Stimulated activated CD8-positive, alpha-beta memory T cell treated with anti-CD3 and anti-CD28 coated beads, Interleukin-7, amount 100 ng/mL, for 4 hours (primary cell): ENCODE measurements around the gene SYCP1.
"Not testable (repeated sequence)": the region's sequence is repeated elsewhere in the genome, so short reads cannot be mapped to it uniquely, and the experiment has no call there.

Experiments
- DNase-seq, 2 donors: peaks; one replicate each; pipeline ENCODE4 v3.0.0-alpha.2; 2020; ENCODE audit warnings: low read depth in 2 of 2

SYCP1 gene, protein sequence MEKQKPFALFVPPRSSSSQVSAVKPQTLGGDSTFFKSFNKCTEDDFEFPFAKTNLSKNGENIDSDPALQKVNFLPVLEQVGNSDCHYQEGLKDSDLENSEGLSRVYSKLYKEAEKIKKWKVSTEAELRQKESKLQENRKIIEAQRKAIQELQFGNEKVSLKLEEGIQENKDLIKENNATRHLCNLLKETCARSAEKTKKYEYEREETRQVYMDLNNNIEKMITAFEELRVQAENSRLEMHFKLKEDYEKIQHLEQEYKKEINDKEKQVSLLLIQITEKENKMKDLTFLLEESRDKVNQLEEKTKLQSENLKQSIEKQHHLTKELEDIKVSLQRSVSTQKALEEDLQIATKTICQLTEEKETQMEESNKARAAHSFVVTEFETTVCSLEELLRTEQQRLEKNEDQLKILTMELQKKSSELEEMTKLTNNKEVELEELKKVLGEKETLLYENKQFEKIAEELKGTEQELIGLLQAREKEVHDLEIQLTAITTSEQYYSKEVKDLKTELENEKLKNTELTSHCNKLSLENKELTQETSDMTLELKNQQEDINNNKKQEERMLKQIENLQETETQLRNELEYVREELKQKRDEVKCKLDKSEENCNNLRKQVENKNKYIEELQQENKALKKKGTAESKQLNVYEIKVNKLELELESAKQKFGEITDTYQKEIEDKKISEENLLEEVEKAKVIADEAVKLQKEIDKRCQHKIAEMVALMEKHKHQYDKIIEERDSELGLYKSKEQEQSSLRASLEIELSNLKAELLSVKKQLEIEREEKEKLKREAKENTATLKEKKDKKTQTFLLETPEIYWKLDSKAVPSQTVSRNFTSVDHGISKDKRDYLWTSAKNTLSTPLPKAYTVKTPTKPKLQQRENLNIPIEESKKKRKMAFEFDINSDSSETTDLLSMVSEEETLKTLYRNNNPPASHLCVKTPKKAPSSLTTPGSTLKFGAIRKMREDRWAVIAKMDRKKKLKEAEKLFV

DNA sequence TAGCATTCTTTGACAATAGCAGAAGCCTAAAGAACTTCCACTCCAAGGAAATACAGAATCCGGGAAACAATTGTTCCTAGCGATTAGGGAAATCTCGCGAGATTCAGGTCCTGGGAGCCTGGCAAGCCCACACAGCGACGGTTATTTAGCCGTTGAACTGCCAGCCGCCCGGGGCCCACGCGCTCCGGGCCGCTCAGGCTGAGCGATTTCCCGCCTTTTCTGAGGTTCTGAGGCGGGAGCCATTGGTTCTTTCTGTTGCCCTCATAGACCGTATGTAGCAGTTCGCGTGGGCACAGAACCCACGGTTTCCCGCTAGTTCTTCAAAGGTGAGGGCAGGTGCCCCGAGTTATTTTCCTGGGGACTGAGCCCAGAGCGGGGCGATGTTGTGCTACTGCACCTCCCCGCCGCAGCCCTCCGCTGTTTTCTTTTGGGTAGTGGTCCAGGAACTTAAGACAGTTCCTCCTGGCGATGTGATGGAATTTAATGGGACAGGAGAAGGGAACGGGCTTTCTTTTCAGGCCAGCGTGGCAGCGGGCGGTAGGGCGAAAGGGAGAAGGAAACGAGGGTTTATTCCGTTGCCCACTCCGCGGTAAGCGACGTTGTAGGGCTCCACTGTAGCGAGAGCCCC, at the start of gene SYCP1:
Gene SYCP1, plus strand, starts transcription at position 171 of the 628 bp plus-strand sequence. CDS start 602 bp downstream, outside the sequence.
- no peak for DNase-seq

GRCh38 chr1:114819869-114820268, 34.8 kb upstream of the SYCP1 start:
- DNase-seq: no peak

GRCh38 chr1:114820392-114820791, 34.3 kb upstream of the SYCP1 start:
- DNase-seq: no peak

DNA sequence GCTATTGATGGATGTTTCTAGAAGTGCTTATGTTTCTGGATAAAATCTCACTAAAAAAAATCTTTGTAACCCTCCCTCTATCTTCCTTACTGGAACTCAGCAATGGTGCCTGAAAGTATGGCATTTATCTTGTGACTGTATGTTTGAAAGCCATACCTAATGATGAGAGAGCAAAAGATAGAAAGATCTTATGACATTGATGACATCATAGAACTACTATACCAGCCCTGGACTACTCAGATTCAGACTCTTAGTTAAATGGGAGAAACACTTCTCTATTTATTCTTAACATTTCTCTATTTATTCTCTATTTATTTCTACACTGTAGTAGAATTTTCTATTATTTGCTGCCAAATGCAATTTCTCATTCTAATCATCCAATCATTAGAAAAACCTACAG, 32.7 kb upstream of the SYCP1 start:
- DNase-seq: no peak

GRCh38 chr1:114828251-114828650, 26.4 kb upstream of the SYCP1 start:
- DNase-seq: no peak

- DNase-seq: not testable (repeated sequence)
These were observed 24.6 kb upstream of the SYCP1 start for GRCh38 chr1:114830075-114830474.

- DNase-seq: no peak
These were observed 23.2 kb upstream of the SYCP1 start for GRCh38 chr1:114831276-114831994.

DNA sequence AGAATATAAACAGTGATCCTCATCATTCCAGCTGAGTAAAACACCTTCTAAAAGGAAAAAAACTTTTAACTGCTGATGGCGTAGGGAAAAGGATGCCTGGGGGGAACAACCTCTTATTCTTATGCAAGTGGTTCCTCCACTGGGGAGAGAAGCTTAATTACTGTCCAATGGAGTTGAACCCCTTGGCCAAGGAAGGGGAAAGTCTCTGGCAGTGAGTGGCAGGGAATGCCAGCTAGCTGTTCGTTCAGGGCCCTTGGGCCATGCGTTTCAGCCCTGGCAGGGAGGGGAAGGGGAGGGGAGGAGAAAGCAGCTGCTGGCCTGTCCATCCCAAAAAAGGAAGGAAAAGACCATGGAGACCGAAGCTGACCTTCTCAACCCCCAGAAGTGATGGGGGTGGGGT, 22.6 kb upstream of the SYCP1 start:
- no peak for DNase-seq

DNA sequence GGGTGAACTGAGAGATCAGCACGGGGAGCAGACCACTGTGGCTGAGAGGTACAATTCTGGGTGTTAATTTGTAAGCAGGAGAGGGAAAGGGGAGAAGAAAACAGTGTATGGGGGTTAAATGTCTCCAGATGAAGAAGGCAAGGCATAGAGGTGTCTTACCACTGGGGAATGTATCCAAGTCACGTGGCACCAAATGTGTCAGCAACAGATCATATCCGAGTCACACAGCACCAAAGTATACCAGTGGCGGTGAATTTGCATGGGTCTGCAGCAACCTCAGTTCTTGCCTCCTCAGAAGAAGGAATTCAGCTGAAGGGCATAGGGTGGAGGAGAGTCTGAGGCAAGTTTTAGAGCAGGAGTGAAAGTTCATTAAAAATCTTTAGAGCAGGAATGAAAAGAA, 21.2 kb upstream of the SYCP1 start:
- DNase-seq: no peak

GRCh38 chr1:114844270-114844669, 10.4 kb upstream of the SYCP1 start:
- DNase-seq: no peak

GRCh38 chr1:114853584-114853983, 1.1 kb upstream of the SYCP1 start:
- DNase-seq: no peak

DNA sequence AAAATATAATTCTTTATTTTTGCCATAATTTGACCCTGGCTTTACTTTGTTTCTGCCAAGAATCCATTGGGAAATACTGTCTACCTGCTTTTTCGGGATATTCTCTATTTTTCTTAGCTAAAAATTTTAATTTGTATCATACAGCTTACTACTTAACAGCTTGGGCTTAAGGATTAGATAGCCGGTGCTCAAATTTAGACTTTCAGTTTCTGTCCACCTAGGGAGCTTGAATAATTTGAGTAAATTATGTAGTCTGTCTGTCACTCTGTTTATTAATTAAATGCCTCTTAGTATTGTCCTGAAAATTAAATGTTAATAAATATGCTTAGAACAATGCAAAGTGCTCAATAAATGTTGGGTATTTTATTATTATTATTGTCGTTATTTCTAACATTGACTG, 6.7 kb downstream of the SYCP1 start:
- DNase-seq: no peak

GRCh38 chr1:114892194-114892918, 37.7 kb downstream of the SYCP1 start:
- DNase-seq: no peak

DNA sequence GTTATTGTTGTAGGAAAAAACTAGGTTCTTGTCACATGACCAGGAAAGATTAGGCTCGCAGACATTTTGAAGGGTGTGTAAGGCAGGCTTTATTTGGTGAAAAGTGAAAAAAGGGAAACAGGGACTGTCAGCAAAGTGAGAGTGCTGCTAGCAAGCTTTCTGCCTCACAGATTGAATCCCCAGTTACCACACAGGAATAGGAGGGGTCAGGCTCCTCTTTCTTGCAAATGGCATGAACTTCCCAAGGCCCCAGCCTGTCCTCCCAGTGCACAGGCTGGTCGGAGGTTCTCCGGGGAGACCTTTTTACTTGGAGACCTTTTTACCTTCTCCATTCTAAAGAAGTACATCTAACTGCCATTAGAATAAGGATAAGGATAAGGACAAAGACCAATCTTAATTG, 42.1 kb downstream of the SYCP1 start:
- DNase-seq: no peak

DNA sequence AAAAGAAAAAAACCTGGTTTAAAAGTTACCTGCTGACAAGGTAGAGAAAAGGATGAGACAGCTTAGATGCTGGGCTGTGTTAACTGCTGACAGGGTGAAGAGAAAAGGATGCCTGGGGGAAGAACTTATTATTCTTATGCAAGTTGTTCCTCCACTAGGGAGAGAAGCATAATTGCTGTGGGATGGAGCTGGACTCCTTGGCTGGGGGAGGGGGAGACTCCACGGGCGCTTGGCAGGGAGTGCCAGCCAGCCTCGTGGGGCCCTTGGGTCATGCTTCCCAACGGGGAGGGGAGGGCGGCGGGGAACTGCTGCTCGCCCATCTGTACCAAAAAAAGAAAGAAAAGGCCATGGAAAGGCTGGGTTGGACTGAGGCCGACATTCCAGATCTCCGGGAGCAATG, 47.2 kb downstream of the SYCP1 start:
- no peak for DNase-seq

GRCh38 chr1:114902343-114902742, 47.7 kb downstream of the SYCP1 start:
- no peak for DNase-seq

DNA sequence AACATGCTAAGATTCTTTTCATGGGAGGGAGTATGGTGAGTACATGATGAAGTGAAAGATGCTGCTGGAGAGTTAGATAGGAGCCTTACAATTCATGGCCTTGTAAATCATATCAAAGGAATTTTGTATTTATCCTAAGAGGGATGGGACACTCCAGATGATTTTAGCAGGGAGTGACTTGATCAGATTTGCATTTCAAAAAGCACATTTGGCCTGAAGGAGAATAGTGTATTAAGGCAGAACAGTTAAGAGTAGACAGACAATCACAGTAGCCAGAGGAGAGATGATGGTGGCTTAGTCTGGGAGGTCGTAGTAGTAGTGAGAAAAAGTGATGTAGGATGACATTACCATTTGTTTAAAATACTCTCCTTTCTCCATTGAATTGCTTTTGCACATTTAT, 48.8 kb downstream of the SYCP1 start:
- DNase-seq: no peak

- not testable (repeated sequence) for DNase-seq
These were observed 61.1 kb downstream of the SYCP1 start for GRCh38 chr1:114915720-114916119.

GRCh38 chr1:114926607-114927006, 71.9 kb downstream of the SYCP1 start:
- no peak for DNase-seq

- DNase-seq: no peak
These were observed 72.7 kb downstream of the SYCP1 start for GRCh38 chr1:114927401-114927800.

GRCh38 chr1:114956570-114956969, 101.9 kb downstream of the SYCP1 start:
- no peak for DNase-seq
